ENCODE data around the gene MYH7.

Gene MYH7

GRCh38 chr14:23414906-23415820, 20.3 kb downstream of the MYH7 start:
- Histone ChIP-seq H3K4me3 (ENCODE audit: low read depth, low read length) (no peak overlapping the region), H3K9me3 (ENCODE audit: control insufficient read depth, insufficient read depth, low read length) (no peaks in the 10 kb centered on the region), H3K27me3 (ENCODE audit: control insufficient read depth, insufficient read depth, low read length) (no peaks in the 10 kb centered on the region), H3K27ac (ENCODE audit: low read depth, low read length) (no peak overlapping the region), H3K4me1 (ENCODE audit: control insufficient read depth, insufficient read depth, low read length) (no peaks in the 10 kb centered on the region), H3K36me3 (ENCODE audit: control insufficient read depth, insufficient read depth, low read length) (no peaks in the 10 kb centered on the region), H3K9ac (ENCODE audit: low read depth, low read length) (no peak overlapping the region)

- H3K9me3 ChIP-seq (ENCODE audit: control insufficient read depth, insufficient read depth, low read length), result no peaks in the 10 kb centered on the region
- H3K27me3 ChIP-seq (ENCODE audit: control insufficient read depth, insufficient read depth, low read length), result no peaks in the 10 kb centered on the region
Observed at GRCh38 chr14:23414254-23414653, 21.2 kb downstream of the MYH7 start.

GRCh38 chr14:23413681-23414080, 21.8 kb downstream of the MYH7 start:
- no peaks in the 10 kb centered on the region for H3K4me1 ChIP-seq (ENCODE audit: control insufficient read depth, insufficient read depth, low read length)
- H3K27ac ChIP-seq (ENCODE audit: low read depth, low read length), result no peak overlapping the region
- no peak overlapping the region for H3K9ac ChIP-seq (ENCODE audit: low read depth, low read length)
- H3K27me3 ChIP-seq (ENCODE audit: control insufficient read depth, insufficient read depth, low read length), result no peaks in the 10 kb centered on the region
- no peak overlapping the region for H3K4me3 ChIP-seq (ENCODE audit: low read depth, low read length)
- H3K36me3 ChIP-seq (ENCODE audit: control insufficient read depth, insufficient read depth, low read length), result no peaks in the 10 kb centered on the region
- no peaks in the 10 kb centered on the region for H3K9me3 ChIP-seq (ENCODE audit: control insufficient read depth, insufficient read depth, low read length)

More at GRCh38 chr14:23414254-23414653, 21.2 kb downstream of the MYH7 start:
- Histone ChIP-seq H3K9ac (ENCODE audit: low read depth, low read length) (no peak overlapping the region), H3K4me3 (ENCODE audit: low read depth, low read length) (no peak overlapping the region), H3K4me1 (ENCODE audit: control insufficient read depth, insufficient read depth, low read length) (no peaks in the 10 kb centered on the region), H3K36me3 (ENCODE audit: control insufficient read depth, insufficient read depth, low read length) (no peaks in the 10 kb centered on the region), H3K27ac (ENCODE audit: low read depth, low read length) (no peak overlapping the region)

GRCh38 chr14:23411563-23412525, 23.6 kb downstream of the MYH7 start:
- Histone ChIP-seq H3K36me3 (ENCODE audit: control insufficient read depth, insufficient read depth, low read length) (no peaks in the 10 kb centered on the region), H3K9me3 (ENCODE audit: control insufficient read depth, insufficient read depth, low read length) (no peaks in the 10 kb centered on the region), H3K4me1 (ENCODE audit: control insufficient read depth, insufficient read depth, low read length) (no peaks in the 10 kb centered on the region), H3K27ac (ENCODE audit: low read depth, low read length) (no peak overlapping the region), H3K9ac (ENCODE audit: low read depth, low read length) (no peak overlapping the region), H3K27me3 (ENCODE audit: control insufficient read depth, insufficient read depth, low read length) (no peaks in the 10 kb centered on the region), H3K4me3 (ENCODE audit: low read depth, low read length) (no peak overlapping the region)

GRCh38 chr14:23409966-23410635, 25.4 kb downstream of the MYH7 start:
- H3K9ac ChIP-seq (ENCODE audit: low read depth, low read length), result no peak overlapping the region
- H3K27ac ChIP-seq (ENCODE audit: low read depth, low read length), result no peak overlapping the region
- H3K4me3 ChIP-seq (ENCODE audit: low read depth, low read length), result no peak overlapping the region
- no peaks in the 10 kb centered on the region for H3K36me3 ChIP-seq (ENCODE audit: control insufficient read depth, insufficient read depth, low read length)
- H3K9me3 ChIP-seq (ENCODE audit: control insufficient read depth, insufficient read depth, low read length), result no peaks in the 10 kb centered on the region
- H3K27me3 ChIP-seq (ENCODE audit: control insufficient read depth, insufficient read depth, low read length), result no peaks in the 10 kb centered on the region
- no peaks in the 10 kb centered on the region for H3K4me1 ChIP-seq (ENCODE audit: control insufficient read depth, insufficient read depth, low read length)

DNA sequence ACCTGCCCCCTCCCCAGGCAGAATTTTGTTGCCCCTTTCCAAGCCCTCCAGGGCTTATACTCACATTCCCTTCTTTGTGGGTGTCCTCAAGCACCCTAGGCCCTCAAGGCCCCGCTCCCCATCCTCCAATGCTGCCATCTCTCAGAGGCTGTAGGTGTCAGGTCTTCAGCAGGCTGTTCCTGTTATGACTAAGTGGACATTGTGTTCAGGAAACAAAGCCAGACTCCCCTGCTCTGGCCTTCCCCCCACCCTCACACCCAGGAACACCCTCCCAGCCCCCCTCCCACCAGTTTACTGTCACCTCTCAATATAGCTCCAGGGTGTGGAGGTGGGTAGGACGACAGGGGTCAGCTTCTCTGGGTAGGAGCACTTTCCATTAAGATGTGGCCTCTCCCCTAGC, 26.0 kb downstream of the MYH7 start:
- Histone ChIP-seq H3K4me1 (ENCODE audit: control insufficient read depth, insufficient read depth, low read length) (no peaks in the 10 kb centered on the region), H3K4me3 (ENCODE audit: low read depth, low read length) (no peak overlapping the region), H3K27me3 (ENCODE audit: control insufficient read depth, insufficient read depth, low read length) (no peaks in the 10 kb centered on the region), H3K27ac (ENCODE audit: low read depth, low read length) (no peak overlapping the region), H3K9ac (ENCODE audit: low read depth, low read length) (no peak overlapping the region), H3K36me3 (ENCODE audit: control insufficient read depth, insufficient read depth, low read length) (no peaks in the 10 kb centered on the region), H3K9me3 (ENCODE audit: control insufficient read depth, insufficient read depth, low read length) (no peaks in the 10 kb centered on the region)

GRCh38 chr14:23408307-23408630, 27.2 kb downstream of the MYH7 start:
- H3K27ac ChIP-seq (ENCODE audit: low read depth, low read length), result no peak overlapping the region
- peaks cover 2% of the 10 kb centered on the region; the same call in 1 of the 2 replicates for H3K27me3 ChIP-seq (ENCODE audit: control insufficient read depth, insufficient read depth, low read length)
- H3K9ac ChIP-seq (ENCODE audit: low read depth, low read length), result no peak overlapping the region
- no peaks in the 10 kb centered on the region for H3K36me3 ChIP-seq (ENCODE audit: control insufficient read depth, insufficient read depth, low read length)
- no peaks in the 10 kb centered on the region for H3K9me3 ChIP-seq (ENCODE audit: control insufficient read depth, insufficient read depth, low read length)
- H3K4me3 ChIP-seq (ENCODE audit: low read depth, low read length), result no peak overlapping the region
- H3K4me1 ChIP-seq (ENCODE audit: control insufficient read depth, insufficient read depth, low read length), result no peaks in the 10 kb centered on the region

- H3K27ac ChIP-seq (ENCODE audit: low read depth, low read length), result no peak within 1 kb of the TSS
- no peak within 1 kb of the TSS for H3K4me3 ChIP-seq (ENCODE audit: low read depth, low read length)
- no peaks in the 10 kb centered on the region for H3K9me3 ChIP-seq (ENCODE audit: control insufficient read depth, insufficient read depth, low read length)
- no peak within 1 kb of the TSS for H3K9ac ChIP-seq (ENCODE audit: low read depth, low read length)
- H3K4me1 ChIP-seq (ENCODE audit: control insufficient read depth, insufficient read depth, low read length), result no peaks in the 10 kb centered on the region
- H3K27me3 ChIP-seq (ENCODE audit: control insufficient read depth, insufficient read depth, low read length), result peaks cover 5% of the 10 kb centered on the region; the same call in 1 of the 2 replicates
- H3K36me3 ChIP-seq (ENCODE audit: control insufficient read depth, insufficient read depth, low read length), result no peaks in the 10 kb centered on the region
Observed at GRCh38 chr14:23407516-23408306, 27.7 kb downstream of the MYH7 start, which contains the start of gene MYH6. Gene MYH6, minus strand, starts transcription at chr14:23408273. Its CDS starts 1,050 bp downstream, at chr14:23407223.

DNA sequence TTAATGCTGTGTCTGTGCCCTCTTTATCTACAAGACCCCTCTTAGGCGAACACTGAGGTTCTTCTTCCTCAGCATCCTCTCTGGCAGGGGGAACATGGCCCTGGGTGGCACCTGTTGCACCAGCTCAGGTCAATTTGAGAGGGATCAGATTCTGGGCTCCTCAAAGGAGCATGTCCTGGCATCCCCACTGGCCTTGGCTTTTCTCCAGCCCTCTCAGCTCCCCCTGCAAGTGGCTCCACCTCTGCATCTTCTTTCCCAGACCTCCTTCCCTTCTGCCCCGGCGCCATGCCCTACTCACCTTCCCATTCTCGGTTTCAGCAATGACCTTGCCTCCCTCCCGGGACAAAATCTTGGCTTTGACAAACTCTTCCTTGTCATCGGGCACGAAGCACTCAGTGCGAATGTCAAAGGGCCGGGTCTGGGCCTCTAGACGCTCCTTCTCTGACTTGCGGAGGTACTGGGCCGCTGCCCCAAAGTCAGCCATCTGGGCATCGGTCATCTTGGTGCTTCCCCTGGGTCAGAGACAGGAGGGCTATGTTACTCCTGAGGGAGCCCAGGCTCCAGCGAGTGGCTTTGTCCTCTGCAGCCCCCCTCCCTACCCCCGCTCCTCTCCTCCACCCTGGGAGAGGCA, 28.6 kb downstream of the MYH7 start:
- no peaks in the 10 kb centered on the region for H3K36me3 ChIP-seq (ENCODE audit: control insufficient read depth, insufficient read depth, low read length)
- no peak overlapping the region for H3K9ac ChIP-seq (ENCODE audit: low read depth, low read length)
- no peaks in the 10 kb centered on the region for H3K9me3 ChIP-seq (ENCODE audit: control insufficient read depth, insufficient read depth, low read length)
- H3K4me3 ChIP-seq (ENCODE audit: low read depth, low read length), result no peak overlapping the region
- no peak overlapping the region for H3K27ac ChIP-seq (ENCODE audit: low read depth, low read length)
- H3K27me3 ChIP-seq (ENCODE audit: control insufficient read depth, insufficient read depth, low read length), result peaks cover 5% of the 10 kb centered on the region; the same call in 1 of the 2 replicates
- H3K4me1 ChIP-seq (ENCODE audit: control insufficient read depth, insufficient read depth, low read length), result no peaks in the 10 kb centered on the region

DNA sequence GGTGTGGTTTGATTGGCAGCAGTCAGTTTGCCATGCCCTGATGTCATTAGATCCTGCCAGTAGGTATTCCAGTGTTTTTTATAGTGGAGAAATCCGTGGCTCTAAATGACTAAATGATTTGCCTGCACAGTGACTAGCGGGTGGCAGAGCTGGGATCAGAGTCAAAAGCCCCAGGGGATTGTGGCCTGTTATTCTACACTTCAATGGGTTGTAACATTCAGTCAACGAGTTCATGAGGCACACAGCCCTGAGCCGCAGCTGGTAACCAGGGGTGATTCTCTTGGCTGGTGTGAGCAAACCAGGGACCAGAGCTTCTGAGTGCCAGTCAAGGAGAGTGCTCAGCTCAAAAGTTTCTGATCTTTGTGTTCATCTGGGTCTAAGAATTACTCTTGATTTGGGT, 29.2 kb downstream of the MYH7 start:
- no peaks in the 10 kb centered on the region for H3K36me3 ChIP-seq (ENCODE audit: control insufficient read depth, insufficient read depth, low read length)
- H3K27me3 ChIP-seq (ENCODE audit: control insufficient read depth, insufficient read depth, low read length), result peaks cover 5% of the 10 kb centered on the region; the same call in 1 of the 2 replicates

More for the DNA sequence above, 29.2 kb downstream of the MYH7 start:
- Histone ChIP-seq H3K4me3 (ENCODE audit: low read depth, low read length) (no peak overlapping the region), H3K9ac (ENCODE audit: low read depth, low read length) (no peak overlapping the region), H3K9me3 (ENCODE audit: control insufficient read depth, insufficient read depth, low read length) (no peaks in the 10 kb centered on the region), H3K27ac (ENCODE audit: low read depth, low read length) (no peak overlapping the region), H3K4me1 (ENCODE audit: control insufficient read depth, insufficient read depth, low read length) (no peaks in the 10 kb centered on the region)
